Stimulated activated CD8-positive, alpha-beta memory T cell treated with anti-CD3 and anti-CD28 coated beads, Interleukin-12 subunit alpha, Interleukin-12 subunit beta, amount 100 ng/mL, for 24 hours (primary cell): ENCODE results near the gene DHX30.
A peak's percentile ranks its signal among the peaks of the same experiment; 100 is the strongest.
"Not testable (repeated sequence)": the region's sequence is repeated elsewhere in the genome, so short reads cannot be mapped to it uniquely, and the experiment has no call there.

Source experiments
- DNase-seq: peaks from one replicate; pipeline ENCODE4 v3.0.0-alpha.2; 2020; ENCODE audit errors: extremely low read depth

Gene DHX30

DNA sequence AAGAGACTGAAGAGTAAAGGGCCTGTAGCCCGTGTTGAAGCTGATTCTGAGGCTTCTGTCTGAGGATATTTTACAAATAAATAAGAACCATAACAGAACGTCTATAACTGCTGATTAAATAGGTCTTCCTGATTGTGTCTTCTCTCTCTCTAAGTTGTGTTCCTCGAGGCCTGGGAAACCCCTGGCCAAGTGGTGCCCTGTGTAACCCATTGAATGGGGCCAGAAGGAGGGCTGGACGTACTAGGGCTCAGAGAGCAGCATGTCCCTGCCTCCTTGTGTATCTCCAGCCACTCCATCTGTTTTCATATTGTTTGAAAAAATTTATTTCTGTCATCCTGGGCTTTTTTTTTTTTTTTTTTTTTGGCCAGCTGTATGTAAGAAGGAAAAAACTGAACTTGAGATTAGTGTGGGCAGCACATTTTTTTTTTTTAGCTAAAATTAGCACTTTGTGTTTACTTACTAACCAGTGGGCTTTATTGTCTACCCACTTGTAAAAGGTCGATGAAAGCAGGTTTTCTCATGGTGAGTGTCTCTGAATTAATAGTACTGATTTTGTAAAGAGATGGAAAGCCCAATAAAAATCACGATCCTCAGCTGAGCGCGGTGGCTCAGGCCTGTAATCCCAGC lies 10.7 kb downstream of the DHX30 start:
- no peak for DNase-seq

- DNase-seq = no peak
Measured at GRCh38 chr3:47817609-47818008, 14.7 kb downstream of the DHX30 start.

GRCh38 chr3:47824541-47825473 lies 21.9 kb downstream of the DHX30 start:
- peak; percentile 37 for DNase-seq

GRCh38 chr3:47825590-47825989 lies 22.7 kb downstream of the DHX30 start:
- no peak for DNase-seq

- DNase-seq = not testable (repeated sequence)
Measured at GRCh38 chr3:47829482-47829881, 26.5 kb downstream of the DHX30 start.

DNA sequence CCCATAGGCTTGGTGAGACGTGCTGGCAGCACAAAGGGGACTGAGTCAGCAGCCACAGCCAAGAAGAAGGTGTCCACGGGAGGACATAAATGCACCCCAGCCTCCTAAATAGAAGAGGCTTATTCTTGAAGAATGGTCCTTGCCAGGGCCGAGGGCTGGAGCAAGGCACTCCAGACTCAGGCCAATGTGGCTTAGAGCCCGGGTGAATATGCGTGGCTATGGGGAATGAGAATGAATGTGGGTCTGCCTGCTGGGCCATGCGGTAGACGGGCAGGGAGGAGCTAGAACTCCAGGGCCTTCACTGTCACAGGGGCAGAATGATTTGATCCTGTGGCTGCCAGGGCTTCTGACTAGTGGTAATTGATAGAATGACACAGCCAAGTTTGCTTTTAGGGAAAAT lies 34.0 kb downstream of the DHX30 start:
- DNase-seq = no peak

DNA sequence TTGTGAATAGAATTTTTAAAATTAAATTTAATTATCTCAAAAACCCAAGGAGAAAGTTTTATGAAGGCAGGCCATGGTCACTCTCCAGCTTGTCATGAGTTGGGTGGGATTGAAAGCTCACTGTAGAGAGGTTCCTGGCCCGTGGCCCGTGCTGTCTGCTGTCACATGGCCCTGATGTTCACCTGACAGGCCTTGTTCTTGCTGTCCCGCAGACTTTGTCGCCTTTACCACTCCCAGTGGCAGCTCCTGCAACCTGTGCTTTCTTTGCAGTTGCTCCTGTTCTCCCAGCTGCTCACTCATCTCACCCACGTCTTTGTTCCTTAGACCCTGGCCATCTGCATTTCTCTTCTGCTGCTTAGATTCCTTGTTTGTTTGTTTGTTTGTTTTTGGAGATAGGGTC lies 35.6 kb downstream of the DHX30 start:
- no peak for DNase-seq

- no peak for DNase-seq
Measured at GRCh38 chr3:47841786-47842349, 38.9 kb downstream of the DHX30 start.

DNA sequence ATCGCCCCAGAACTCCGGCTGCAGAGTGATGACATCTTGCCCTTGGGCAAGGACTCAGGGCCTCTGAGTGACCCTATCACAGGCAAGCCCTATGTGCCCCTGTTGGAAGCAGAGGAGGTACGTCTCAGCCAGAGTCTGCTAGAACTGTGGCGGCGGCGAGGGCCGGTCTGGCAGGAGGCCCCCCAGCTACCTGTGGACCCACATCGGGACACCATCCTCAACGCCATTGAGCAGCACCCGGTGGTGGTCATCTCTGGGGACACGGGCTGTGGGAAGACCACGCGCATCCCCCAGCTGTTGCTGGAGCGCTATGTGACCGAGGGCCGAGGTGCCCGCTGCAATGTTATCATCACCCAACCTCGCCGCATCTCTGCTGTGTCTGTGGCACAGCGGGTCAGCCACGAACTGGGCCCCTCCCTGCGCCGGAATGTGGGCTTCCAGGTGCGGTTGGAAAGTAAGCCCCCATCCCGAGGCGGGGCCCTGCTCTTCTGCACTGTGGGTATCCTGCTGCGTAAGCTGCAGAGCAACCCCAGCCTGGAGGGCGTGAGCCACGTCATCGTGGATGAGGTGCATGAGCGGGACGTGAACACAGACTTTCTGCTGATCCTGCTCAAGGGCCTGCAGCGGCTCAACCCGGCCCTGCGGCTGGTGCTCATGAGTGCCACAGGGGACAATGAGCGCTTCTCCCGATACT lies 43.4 kb downstream of the DHX30 start:
- DNase-seq = no peak

- DNase-seq = no peak
Measured at GRCh38 chr3:47846880-47847248, 43.9 kb downstream of the DHX30 start.

- DNase-seq = no peak
Measured at GRCh38 chr3:47847260-47847659, 44.3 kb downstream of the DHX30 start.

GRCh38 chr3:47847801-47848518 lies 45.0 kb downstream of the DHX30 start:
- no peak for DNase-seq

DNA sequence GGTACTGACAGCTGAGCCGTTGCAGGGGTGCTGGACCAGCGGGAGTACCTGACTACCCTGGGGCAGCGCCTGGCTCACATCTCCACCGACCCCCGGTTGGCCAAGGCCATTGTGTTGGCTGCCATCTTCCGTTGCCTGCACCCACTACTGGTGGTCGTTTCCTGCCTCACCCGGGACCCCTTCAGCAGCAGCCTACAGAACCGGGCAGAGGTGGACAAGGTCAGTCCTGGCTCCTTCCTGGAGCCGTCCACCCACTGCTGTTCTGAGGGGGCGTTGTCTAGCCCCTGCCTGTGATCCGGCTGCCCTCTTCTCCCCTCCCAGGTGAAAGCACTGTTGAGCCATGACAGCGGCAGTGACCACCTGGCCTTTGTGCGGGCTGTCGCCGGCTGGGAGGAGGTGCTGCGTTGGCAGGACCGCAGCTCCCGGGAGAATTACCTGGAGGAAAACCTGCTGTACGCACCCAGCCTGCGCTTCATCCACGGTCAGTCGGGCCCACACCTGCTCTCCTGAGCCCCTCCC lies 45.7 kb downstream of the DHX30 start:
- no peak for DNase-seq

DNA sequence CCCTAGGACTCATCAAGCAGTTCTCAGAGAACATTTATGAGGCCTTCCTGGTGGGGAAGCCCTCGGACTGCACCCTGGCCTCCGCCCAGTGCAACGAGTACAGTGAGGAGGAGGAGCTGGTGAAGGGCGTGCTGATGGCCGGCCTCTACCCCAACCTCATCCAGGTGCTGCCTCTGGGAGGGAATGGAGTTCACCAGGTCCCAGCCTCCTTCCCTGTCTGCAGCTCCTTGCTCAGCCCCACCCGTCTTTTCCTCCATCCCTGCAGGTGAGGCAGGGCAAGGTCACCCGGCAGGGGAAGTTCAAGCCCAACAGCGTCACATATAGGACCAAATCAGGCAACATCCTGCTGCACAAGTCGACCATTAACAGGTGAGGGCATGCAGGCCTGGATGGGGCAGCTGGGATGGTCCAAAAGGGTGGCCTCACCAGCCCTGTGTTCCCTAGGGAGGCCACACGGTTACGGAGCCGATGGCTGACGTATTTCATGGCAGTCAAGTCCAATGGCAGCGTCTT lies 46.3 kb downstream of the DHX30 start:
- no peak for DNase-seq

DNA sequence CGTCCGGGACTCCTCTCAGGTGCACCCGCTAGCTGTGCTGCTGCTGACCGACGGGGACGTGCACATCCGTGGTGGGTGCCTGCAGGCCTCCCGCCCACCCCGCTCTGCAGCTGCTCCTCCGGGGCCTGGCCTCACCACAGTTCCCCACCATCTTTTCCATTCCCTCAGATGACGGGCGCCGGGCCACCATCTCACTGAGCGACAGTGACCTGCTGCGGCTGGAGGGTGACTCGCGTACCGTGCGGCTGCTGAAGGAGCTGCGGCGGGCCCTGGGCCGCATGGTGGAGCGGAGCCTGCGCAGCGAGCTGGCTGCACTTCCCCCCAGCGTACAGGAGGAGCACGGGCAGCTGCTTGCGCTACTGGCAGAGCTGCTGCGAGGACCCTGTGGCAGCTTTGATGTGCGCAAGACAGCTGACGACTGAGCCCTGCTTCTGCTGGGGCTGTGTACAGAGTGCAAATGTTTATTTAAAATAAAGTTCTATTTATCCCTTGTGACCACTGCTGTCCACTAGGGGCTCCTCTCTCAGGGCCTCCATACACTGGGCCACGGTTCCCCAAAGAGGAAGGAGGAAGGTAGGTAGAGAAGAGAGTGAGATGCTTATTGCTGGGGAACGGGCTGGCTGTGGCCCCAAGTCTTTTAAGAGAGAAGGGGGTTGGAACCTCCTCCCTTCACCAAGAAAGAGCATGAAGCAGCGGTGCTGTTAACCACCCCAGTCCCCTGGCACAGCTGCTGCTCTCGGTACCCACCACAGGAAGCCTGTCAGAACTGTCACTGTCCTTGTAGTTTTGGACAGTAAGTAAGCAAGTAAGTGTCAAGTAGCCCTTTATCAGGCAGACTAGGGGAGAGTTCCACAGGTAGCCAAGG lies 47.0 kb downstream of the DHX30 start:
- DNase-seq = no peak

DNA sequence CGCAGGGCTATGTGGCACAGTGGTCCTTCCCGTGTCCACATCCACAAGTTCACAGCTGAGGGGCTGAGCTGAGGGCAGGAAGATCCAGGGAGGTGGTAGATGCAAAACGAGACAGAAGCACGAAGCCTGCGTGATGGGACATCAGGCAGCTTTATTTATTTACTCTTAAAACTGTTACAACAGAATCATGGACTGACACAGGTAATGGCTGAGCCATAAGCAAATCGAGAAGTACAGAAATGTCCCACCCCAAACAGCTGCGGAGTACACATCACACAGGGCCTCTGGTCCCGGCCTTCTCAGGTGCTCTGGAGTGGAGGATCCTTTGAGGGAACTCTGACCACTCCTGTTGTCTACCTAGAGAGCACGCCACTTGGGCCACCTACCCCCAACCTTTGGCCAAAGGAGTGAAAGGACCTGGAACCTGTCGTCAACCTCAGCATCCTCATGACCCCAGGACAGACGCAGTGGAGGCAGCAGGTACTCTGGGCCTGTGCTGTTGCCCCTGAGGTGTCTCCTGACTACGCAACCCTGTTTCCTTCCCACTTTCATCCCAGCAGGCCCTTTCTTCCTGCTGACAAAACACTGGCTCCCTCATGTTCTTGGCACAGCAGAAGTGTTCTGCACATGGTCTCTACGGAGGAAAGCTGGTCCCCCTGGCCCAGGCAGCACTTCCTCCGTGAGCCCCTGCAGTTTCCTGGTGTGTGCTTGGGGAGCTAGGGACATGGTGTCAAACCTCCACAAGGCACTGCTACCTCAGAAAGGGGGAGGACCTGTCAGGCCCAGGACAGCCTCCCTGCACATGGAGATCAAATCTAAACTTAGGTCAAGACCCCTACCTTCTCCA lies 47.8 kb downstream of the DHX30 start:
- DNase-seq = no peak

DNA sequence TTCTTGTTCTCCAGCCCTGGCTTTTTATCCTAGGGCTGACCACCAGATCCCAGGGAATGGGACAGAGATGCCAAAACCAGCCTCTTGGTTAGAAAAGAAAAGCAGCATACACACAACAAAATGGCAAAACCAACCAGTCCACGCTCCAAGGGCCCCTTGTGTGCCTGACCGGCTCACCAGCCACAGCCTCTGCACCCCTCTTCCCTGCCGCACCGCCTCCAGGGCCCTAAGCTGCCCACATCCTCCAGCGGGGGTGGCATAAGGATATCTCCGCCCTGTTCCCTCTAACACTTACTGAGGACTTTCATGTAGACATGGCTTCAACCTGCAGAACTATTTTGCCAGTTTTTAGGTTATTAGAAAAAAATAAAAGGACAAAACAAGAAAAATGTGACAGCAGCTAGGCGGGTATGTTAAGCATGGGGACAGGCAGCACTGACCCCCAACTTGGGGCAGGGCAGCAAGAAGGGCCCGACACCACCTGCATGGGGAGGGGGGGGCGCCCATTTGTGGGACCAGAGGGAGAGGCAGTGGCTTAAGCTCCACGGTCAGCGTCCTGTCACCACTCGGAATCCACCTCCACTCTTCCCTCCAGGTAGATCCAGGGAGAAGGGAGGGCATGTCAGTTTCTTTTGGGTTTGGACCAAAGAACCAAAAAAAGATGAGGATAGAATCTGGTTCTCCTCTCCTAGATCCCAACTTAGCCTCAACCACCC lies 49.1 kb downstream of the DHX30 start:
- DNase-seq = no peak
